Embryonic facial prominence (tissue), 1 donor: ENCODE results near the gene MND1.
"Not testable (repeated sequence)": the region's sequence is repeated elsewhere in the genome, so short reads cannot be mapped to it uniquely, and the experiment has no call there.

ENCODE experiments used
- DNase-seq: peaks from one replicate; pipeline ENCODE4 v3.0.0-alpha.2; 2016; ENCODE audit errors: extremely low spot score

The MND1 gene

DNA sequence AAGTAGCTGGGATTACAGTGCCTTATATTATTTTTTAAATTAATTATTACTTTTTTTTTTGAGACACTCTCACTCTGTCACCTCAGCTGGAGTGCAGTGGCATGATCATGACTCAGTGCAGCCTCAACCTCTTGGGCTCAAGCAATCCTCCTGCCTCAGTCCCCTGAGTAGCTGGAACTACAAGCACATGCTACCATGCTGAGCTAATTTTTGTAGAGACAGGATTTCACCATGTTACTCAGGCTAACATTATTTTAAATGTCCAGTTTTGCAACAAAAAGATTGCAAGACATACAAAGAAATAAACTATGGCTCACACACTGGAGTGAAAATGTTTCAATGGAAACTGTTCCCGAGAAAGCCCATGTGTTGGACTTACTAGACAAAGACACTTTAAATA, 59.2 kb downstream of the MND1 start:
- DNase-seq: no peak

GRCh38 chr4:153407906-153408305, 63.4 kb downstream of the MND1 start:
- DNase-seq: no peak

GRCh38 chr4:153408932-153409331, 64.4 kb downstream of the MND1 start:
- DNase-seq: no peak

GRCh38 chr4:153409412-153409811, 64.9 kb downstream of the MND1 start:
- no peak for DNase-seq

DNA sequence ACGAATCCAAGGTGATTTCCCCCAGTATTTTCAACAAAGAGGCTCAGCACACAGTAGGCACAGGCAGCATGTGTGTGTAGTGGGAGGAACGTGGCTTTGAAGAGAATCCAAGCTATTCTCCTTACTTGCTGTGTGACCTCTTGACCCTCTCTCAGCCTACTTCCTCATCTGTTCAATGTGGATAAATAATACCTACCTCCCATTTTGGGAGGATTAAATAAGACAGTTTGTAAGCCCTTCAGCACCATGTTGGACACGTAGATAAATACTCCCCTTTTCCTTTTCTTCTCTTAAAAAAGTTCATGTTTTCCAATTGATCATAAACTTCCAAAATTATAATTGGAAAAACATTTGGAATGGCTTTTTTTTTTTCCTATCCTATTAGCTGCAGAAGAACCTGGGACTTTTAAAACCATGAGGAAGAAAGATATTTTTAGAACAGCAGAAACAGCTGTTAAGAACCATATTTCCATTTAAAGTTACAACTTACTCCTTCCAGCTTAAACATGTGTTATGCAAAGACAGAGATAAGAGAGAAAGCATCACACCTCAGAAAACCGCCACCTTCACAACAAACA, 65.5 kb downstream of the MND1 start:
- DNase-seq: no peak

DNA sequence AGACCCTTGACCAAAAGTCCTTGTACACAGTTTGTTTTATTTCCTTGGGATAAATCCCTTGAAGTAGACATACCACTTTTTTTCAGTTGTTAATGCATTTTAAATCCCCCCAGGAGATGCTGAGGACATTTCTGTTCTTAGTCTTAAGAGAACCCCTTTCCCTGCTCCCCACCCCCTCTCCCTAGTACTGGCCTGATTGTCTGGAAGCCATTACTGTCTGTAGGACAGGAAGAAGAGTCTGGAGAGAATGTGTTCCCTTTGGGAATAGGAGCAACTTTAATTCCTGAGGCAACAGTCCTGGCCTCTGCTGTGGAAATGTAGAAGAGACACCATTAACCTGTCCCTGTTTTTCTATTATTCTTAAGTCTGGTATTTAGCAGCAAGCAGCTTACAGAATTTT, 69.4 kb downstream of the MND1 start:
- no peak for DNase-seq

- DNase-seq: not testable (repeated sequence)
Observed at GRCh38 chr4:153416456-153416855, 72.0 kb downstream of the MND1 start.

GRCh38 chr4:153418121-153418520, 73.6 kb downstream of the MND1 start:
- DNase-seq: no peak

- no peak for DNase-seq
Observed at GRCh38 chr4:153418558-153418957, 74.1 kb downstream of the MND1 start.

DNA sequence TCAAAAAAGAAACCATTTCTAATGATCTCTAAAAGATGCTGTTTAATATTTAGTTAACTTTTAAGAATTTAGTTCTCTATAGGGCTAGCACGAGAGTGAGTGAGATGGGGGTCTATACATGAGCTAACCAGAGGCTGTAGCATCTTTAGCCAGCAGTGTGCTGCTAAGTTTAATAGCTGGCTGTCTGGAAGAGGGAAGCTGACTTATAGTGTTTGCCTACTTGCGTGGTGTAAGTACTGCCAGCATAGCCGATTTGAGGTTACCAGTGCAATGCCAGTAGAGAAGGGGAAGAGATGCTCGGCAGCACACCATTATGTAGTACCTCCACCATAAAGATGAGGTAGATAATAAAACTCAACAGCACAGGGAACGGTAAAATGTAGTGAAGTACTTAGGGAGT, 74.5 kb downstream of the MND1 start:
- DNase-seq: no peak

DNA sequence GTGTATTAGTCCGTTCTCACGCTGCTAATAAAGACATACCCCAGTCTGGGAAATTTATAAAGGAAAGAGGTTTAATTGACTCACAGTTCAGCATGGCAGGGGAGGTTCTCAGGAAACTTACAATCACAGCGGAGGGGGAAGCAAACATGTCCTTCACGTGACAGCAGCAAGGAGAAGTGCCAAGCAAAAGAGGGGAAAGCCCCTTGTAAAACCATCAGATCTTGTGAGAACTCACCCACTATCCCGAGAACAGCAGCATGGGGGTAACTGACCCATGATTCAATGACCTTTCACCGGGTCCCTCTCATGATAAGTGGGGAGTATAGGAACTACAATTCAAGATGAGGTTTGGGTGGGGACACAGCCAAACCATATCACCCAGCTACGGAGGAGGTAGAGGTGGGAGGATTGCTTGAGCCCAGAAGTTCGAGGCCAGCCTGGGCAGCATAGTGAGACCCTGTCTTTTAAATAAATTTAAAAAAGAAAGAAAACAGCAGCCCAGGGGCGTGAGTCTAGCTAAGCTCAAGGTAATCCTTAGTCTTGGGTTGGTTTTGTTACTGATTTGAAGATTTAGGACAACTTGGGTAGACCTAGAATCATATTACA, 75.3 kb downstream of the MND1 start:
- DNase-seq: no peak

- no peak for DNase-seq
Observed at GRCh38 chr4:153420361-153420760, 75.9 kb downstream of the MND1 start.

- DNase-seq: no peak
Observed at GRCh38 chr4:153421941-153422340, 77.5 kb downstream of the MND1 start.

DNA sequence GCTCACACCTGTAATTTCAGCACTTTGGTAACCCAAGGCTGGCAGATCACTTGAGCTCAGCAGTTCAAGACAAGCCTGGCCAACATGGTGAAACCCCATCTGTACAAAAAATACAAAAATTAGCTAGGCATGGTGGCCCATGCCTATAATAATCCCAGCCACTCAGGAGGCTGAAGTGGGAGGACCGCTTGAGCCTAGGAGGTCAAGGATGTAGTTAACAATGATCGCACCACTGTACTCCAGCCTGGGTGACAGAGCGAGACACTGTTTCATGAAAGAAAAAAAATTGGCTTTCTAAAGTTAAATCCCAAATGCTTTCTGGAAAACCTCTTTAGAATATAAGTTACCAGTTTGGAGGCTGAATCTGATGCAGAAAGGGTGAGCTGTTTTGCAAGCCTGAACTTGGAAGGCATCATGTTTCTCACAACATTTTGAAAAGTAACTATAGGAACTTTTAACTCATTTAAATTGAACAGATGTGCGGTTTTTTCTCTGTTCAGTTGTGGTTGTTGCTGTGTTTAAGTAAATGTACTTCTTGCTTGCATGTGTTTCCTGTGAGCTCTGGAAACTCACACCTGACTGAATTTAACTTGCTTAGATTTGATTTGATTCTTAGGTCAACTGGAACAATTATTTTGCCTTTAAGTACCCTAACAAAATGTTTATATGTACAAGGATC, 81.9 kb downstream of the MND1 start:
- peak; percentile 76 for DNase-seq

- DNase-seq: no peak
Observed at GRCh38 chr4:153427363-153428071, 83.0 kb downstream of the MND1 start.

GRCh38 chr4:153428941-153429475, 84.5 kb downstream of the MND1 start:
- DNase-seq: no peak

DNA sequence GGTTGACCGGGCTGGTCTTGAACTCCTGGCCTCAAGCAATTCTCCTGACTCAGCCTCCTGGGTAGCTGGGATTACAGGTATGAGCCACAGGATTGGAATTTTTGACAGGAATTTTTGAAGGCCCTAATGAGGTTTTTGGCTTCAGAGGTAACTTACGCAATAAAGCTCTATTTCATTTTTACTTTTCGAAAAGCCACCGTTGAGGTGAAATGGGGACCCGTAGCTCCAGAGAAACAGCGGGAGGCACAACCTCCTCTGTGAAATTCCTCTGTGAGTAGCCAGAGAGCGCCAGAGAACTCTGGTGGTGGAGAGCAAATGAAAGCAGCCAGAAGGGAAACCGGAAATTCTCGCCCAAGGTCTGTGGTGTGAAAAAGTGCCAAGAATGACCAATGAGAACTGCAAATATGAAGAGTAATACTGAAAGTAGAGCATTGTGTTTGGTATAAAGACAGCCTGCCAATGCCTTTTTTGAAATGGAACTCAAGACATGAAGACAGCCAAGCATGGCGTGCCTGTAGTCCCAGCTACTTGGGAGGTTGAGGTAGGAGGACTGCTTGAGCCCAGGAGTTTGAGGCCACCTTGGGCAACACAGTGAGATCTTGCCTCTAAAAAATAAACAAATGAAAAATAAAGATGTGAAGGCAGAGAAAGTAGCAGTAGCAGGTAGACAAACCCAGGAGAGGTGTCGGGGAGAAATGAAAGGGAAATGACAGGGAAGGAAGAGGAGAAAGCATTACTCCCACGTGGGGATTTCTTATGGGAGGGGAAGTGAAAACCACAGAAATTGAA, 88.7 kb downstream of the MND1 start:
- no peak for DNase-seq

GRCh38 chr4:153433754-153434105, 89.2 kb downstream of the MND1 start:
- DNase-seq: no peak

DNA sequence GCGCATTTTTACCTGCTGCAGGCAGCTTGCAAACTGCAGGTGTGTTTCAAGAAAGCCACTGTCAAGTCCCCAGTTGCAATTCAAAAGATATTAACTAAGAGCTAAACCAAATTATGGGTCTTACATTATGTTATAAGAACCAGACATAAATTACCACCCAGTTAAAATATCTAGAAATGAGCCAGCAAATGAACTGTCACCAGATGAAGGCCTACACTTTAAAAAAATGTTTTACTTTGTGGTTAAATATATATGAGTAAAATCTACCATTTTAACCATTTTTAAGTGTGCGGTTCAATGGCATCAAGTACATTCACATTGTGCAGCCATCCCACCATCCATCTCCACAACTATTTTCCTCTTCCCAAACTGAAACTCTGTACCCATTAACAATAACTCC, 89.7 kb downstream of the MND1 start:
- DNase-seq: no peak

DNA sequence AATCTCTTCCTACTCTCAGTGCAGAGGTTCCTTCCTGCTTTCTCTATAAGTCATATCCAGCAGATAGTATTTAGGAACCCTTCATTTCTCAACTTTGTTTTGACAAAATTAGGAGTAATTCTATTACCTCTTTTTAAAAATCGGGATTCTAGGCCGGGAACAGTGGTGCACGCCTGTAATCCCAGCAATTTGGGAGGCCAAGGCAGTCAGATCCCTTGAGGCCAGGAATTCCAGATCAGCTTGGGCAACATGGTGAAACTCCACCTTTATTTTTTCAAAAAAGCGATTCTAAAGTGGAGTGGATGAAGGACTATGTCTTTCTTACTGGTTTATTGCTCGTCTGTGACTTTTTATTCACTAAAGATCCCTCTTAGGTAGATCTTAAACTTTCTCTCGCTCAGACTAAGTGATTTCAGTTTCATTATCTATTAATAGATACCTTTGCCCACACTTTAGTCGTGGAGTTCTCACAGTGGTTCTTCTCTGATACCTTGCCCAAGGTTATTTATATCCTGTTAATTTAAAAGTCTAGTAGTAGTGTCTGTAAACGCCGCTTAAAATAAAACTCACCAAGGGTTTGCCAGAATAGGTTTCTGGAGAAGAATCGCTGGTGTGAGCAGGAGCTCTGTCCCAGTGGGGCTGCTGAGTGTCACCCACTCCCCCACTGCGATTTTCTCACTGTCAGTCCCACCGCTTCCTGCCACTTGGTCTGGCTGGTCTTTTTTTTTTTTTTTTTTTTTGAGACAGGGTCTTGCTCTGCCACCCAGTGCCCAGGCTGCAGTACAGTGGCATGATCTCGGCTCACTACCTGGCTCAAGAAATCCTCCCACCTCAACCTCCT, 94.6 kb downstream of the MND1 start:
- no peak for DNase-seq

GRCh38 chr4:153439831-153440230, 95.3 kb downstream of the MND1 start:
- DNase-seq: no peak
